Left lung (tissue), 10 donors: ENCODE measurements around the gene MOCS3. TPM values are rescaled to one million over a fixed set of nuclear protein-coding genes. Genes with fewer than 3 reads are reported as not detected.
A peak's percentile ranks its signal among the peaks of the same experiment; 100 is the strongest.

Experiments
- ATAC-seq: fragments of 200-7000 bp; cut with Tn5 transposase; one replicate; pipeline ENCODE4 v1.9.1; 2020; ENCODE audit warnings: moderate library complexity
- DNase-seq, 4 donors: peaks; one replicate each; pipeline ENCODE4 v3.0.0-alpha.2; 2013 to 2020
- H3K27ac ChIP-seq, 2 donors: fragments of 200-600 bp; sonication (generic) in 1 of 2; one replicate each; pipeline versions ENCODE4 v1.5.0 to v1.8.0; 2020 to 2021
- H3K27me3 ChIP-seq, 2 donors: fragments of 200-600 bp; sonication (generic) in 1 of 2; one replicate each; pipeline versions ENCODE4 v1.5.0 to v1.8.0; 2020 to 2021
- H3K36me3 ChIP-seq, 2 donors: fragments of 200-600 bp; sonication (generic) in 1 of 2; one replicate each; pipeline versions ENCODE4 v1.5.0 to v1.8.0; 2020 to 2021
- H3K4me1 ChIP-seq, 2 donors: fragments of 200-600 bp; one replicate each; pipeline ENCODE4 v1.8.0; 2021
- H3K4me3 ChIP-seq, 2 donors: fragments of 200-600 bp; sonication (generic) in 1 of 2; one replicate each; pipeline versions ENCODE4 v1.5.0 to v1.8.0; 2020 to 2021; ENCODE audit warnings: mild to moderate bottlenecking in 1 of 2
- H3K9me3 ChIP-seq, 2 donors: fragments of 200-600 bp; sonication (generic) in 1 of 2; one replicate each; pipeline versions ENCODE4 v1.5.0 to v1.8.0; 2020 to 2021
- intact Hi-C, 2 donors: fragments of 100-400 bp; cut with DNase I; formaldehyde crosslinking; loops; one replicate each; pipeline versions ENCODE4 v1.11.2 to v1.14.2; 2022
- polyA plus RNA-seq, 6 donors: library from polyadenylated mRNA; unstranded; fragments of 120-200 nt; gene quantifications; one replicate each; pipeline ENCODE4 v1.2.1, GENCODE V29; 2013; ENCODE audit not compliant: insufficient read length in 6 of 6
- total RNA-seq, 2 donors: library from RNA; stranded (reverse); fragmentation: NEBNext Ultra II Directional; extraction: Animal tissue kit (Norgen Biotek cat#: 25700); gene quantifications; one replicate each; pipeline ENCODE4 v1.2.1, GENCODE V29; 2021
- TF ChIP-seq, protein P1 (sequence below), 2 donors: fragments of 200-600 bp; sonication (generic) in 1 of 2; IDR thresholded peaks; one replicate each; pipeline versions ENCODE4 v1.5.0 to v1.8.0; 2021; ENCODE audit warnings: antibody characterized with exemption in 2 of 2
- donor health status: DM: no; HTN: yes; CAD: no.
- donor health status: DM: no; HTN: no; CAD: no.

MOCS3 gene
- total and polyA plus RNA-seq, 8 donors, result 3.1 to 4.2 (median 3.7) TPM

DNA sequence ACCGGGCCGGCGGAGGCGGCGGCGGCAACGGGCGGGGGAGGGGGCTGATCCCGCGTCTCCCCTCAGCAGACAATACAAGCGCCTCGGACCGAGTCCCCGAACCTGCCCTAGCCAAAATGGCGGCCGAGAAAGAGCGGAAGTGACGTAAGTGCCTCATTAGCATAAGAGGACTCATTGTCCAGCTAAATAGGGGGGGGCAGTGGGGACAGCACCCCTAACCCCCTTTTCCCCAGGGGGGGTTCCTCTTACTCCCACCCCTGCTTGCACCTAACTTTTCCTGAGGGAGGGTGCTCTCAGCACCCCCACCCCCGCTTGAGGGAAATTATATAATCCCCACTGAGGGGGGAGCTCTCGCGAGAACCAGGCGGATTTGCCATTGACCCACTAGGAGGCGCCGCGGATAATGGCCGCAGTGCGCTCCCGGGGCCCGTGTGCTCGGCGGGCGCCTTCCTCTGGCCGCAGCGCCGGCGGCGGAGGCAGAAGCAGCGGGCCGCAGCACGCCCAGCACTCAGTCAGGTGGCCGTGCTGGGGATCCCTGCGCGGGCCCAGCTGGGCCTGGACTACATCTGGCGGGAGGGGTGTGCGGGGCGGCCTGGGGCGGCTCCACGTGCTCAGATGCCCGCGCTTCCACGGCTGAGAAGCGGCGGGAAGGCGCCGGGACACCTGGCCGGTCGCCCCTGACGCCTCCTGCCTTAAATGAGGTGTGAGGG, 27.2 kb upstream of the MOCS3 start, which contains the start of gene ADNP:
ADNP (minus strand) TSS at position 132 of the 710 bp plus-strand sequence. CDS start 27,441 bp downstream, outside the sequence.
- DNase-seq, result peak; percentile 89 to 95 (median 92)
- H3K27ac ChIP-seq, result peak within 1 kb of the TSS; percentile 98
- intact Hi-C loops, result no loop called here
- peaks cover 11 to 42% of the 10 kb centered on the region in 2 donors for H3K4me1 ChIP-seq
- TF ChIP-seq, protein P1, sequence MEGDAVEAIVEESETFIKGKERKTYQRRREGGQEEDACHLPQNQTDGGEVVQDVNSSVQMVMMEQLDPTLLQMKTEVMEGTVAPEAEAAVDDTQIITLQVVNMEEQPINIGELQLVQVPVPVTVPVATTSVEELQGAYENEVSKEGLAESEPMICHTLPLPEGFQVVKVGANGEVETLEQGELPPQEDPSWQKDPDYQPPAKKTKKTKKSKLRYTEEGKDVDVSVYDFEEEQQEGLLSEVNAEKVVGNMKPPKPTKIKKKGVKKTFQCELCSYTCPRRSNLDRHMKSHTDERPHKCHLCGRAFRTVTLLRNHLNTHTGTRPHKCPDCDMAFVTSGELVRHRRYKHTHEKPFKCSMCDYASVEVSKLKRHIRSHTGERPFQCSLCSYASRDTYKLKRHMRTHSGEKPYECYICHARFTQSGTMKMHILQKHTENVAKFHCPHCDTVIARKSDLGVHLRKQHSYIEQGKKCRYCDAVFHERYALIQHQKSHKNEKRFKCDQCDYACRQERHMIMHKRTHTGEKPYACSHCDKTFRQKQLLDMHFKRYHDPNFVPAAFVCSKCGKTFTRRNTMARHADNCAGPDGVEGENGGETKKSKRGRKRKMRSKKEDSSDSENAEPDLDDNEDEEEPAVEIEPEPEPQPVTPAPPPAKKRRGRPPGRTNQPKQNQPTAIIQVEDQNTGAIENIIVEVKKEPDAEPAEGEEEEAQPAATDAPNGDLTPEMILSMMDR (IDR thresholded peaks at IDR 0.05), result peak; percentile 57 to 67
- peak within 1 kb of the TSS; percentile 68 to 80 for H3K4me3 ChIP-seq
- ATAC-seq, result peak; percentile 90
- H3K36me3 ChIP-seq, result peaks cover 0 to 32% of the 10 kb centered on the region in 2 donors
- no peaks in the 10 kb centered on the region for H3K27me3 ChIP-seq
- no peaks in the 10 kb centered on the region for H3K9me3 ChIP-seq

DNA sequence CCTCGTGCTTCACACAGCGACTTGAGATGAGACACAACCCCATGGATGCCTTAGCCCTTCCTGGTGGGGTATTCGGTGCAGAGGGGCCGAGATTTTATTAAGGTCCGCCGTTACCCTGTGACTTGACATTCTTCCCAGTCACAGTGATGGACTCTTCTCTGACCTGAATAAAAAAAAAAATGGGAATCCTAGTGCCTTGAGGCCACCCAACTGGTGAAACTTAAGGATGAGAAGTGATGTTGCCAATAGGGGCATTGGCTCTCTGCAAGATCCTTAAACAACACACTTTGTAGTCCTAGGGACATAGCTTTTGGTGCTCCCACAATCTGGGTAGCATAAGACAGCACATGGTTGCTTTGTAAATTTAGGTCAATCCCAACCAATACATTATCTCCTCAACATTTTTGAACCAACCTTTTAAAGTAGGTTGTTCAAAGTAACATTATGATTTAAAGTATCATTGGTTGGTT, 26.6 kb upstream of the MOCS3 start:
- Histone ChIP-seq H3K27ac (peak overlapping the region; percentile 98), H3K4me3 (peak overlapping the region; percentile 39 to 80), H3K9me3 (no peaks in the 10 kb centered on the region), H3K36me3 (peaks cover 0 to 38% of the 10 kb centered on the region in 2 donors), H3K4me1 (peaks cover 11 to 37% of the 10 kb centered on the region in 2 donors), H3K27me3 (no peaks in the 10 kb centered on the region)
- intact Hi-C loops, result no loop called here
- TF ChIP-seq, protein P1 (IDR thresholded peaks at IDR 0.05), result no peak
- ATAC-seq, result no peak
- DNase-seq, result no peak

DNA sequence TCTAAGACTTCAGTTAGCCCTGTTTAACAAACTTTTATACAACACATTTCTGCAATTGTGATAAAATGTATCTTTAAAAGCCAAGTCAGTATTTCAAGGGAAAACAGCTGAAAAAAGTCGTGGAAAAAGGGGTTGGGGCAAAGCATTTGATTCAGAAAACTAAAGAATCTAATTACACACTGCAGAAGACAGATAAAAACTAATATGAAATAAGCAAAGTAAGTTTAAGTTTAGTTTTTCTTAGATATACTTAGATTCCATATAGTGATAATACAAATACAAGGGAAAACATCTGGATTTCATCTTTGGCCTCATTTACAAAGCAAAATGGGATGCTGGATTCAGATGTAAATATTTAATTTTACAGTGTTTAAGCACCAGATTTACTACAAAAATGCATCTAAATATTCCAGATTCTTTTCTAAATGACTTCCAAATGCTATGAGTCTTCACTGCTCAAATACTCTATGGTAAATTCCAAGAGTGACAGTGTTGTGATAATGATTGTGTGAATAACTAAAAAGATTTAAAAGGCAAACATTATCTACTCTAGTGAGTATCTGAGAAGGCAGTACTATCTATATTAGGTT, 25.8 kb upstream of the MOCS3 start:
- intact Hi-C loops, result no loop called here
- H3K4me1 ChIP-seq, result peaks cover 11 to 29% of the 10 kb centered on the region in 2 donors
- H3K27me3 ChIP-seq, result no peaks in the 10 kb centered on the region
- no peaks in the 10 kb centered on the region for H3K9me3 ChIP-seq
- DNase-seq (peak in 1 of 4 donors; percentile 22), ATAC-seq (no peak)
- H3K36me3 ChIP-seq, result peaks cover 0 to 45% of the 10 kb centered on the region in 2 donors
- no peak overlapping the region for H3K4me3 ChIP-seq
- TF ChIP-seq, protein P1 (IDR thresholded peaks at IDR 0.05), result no peak
- peak overlapping the region in 1 of 2 donors; percentile 98 for H3K27ac ChIP-seq

DNA sequence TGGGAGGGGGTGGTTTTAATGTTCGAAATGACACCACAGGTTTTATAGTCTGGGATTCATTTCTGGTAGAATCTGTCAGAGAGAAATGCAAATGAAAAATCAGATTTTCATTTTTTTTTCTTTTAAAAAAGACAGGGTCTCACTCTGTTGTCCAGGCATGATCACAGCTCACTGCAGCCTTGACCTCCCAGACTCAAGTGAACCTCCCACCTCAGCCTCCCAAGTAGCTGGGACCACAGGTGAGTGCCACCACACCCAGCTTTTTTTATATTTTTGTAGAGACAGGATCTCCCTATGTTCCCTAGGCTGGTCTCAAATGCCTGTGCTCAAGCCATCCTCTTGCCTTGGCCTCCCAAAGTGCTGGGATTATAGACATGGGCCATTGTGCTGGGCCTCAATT, 25.0 kb upstream of the MOCS3 start:
- Histone ChIP-seq H3K36me3 (peaks cover 0 to 53% of the 10 kb centered on the region in 2 donors), H3K4me1 (peaks cover 5 to 21% of the 10 kb centered on the region in 2 donors), H3K9me3 (no peaks in the 10 kb centered on the region), H3K4me3 (no peak overlapping the region), H3K27ac (no peak overlapping the region), H3K27me3 (no peaks in the 10 kb centered on the region)
- intact Hi-C loops, result no loop called here
- ATAC-seq (no peak), DNase-seq (no peak)
- TF ChIP-seq, protein P1 (IDR thresholded peaks at IDR 0.05), result no peak

DNA sequence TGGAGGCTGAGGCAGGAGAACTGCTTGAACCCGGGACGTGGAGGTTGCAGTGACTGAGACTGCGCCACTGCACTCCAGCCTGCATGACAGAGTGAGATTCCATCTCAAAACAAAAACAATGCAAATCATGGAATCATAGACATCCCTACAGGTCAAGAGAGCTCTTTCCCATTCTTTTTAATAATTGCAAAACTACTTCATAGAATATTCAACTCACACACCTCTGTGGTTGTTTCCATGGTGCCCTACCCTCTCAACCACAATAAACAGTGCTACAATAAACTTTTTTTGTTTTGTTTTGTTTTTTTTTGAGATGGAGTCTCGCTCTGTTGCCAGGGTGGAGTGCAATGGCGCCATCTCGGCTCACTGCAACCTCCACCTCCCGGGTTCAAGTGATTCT, 15.5 kb upstream of the MOCS3 start:
- Histone ChIP-seq H3K27me3 (no peaks in the 10 kb centered on the region), H3K4me1 (no peaks in the 10 kb centered on the region), H3K4me3 (no peak overlapping the region), H3K27ac (no peak overlapping the region), H3K9me3 (no peaks in the 10 kb centered on the region), H3K36me3 (peaks cover 0 to 99% of the 10 kb centered on the region in 2 donors)
- ATAC-seq (no peak), DNase-seq (no peak)
- TF ChIP-seq, protein P1 (IDR thresholded peaks at IDR 0.05), result no peak
- intact Hi-C loops, result no loop called here
